Ovary (tissue), 9 donors: Measurements from ENCODE around the gene SPAG4. TPM values are rescaled to one million over a fixed set of nuclear protein-coding genes. Genes with fewer than 3 reads are reported as not detected.

Experiments used
- DNase-seq, 5 donors: peaks; one replicate each; pipeline ENCODE4 v3.0.0-alpha.2; 2019 to 2020
- H3K27ac ChIP-seq, 2 donors: fragments of 200-600 bp; one replicate each; pipeline versions ENCODE4 v1.5.1 to v1.8.0; 2019 to 2022
- H3K27me3 ChIP-seq: fragments of 200-600 bp; one replicate; pipeline ENCODE4 v1.8.0; 2022
- H3K36me3 ChIP-seq: fragments of 200-600 bp; sonication (generic); one replicate; pipeline ENCODE4 v1.5.1; 2019
- H3K4me1 ChIP-seq: one replicate; pipeline ENCODE4 v1.8.1; 2013; ENCODE audit warnings: mild to moderate bottlenecking, moderate library complexity; ENCODE audit not compliant: insufficient read depth
- H3K4me3 ChIP-seq: fragments of 200-600 bp; sonication (generic); one replicate; pipeline ENCODE4 v1.5.1; 2017
- H3K9me3 ChIP-seq, 2 donors: fragments of 200-600 bp in 1 of 2; sonication (generic) in 1 of 2; one replicate each; pipeline versions ENCODE4 v1.5.1 to v1.8.1; 2013 to 2019; ENCODE audit warnings: mild to moderate bottlenecking in 1 of 2, moderate library complexity in 1 of 2
- EP300 ChIP-seq: sonication (generic); formaldehyde crosslinking; IDR thresholded peaks from one replicate; pipeline ENCODE4 v1.6.1; 2017; ENCODE audit warnings: antibody characterized with exemption
- POLR2A ChIP-seq: fragments of 450-650 bp; IDR thresholded peaks from one replicate; pipeline ENCODE4 v1.6.1; 2017; ENCODE audit warnings: antibody characterized with exemption, mild to moderate bottlenecking, moderate library complexity
- WGBS, 3 donors: extraction: QIAGEN DNeasy Blood & Tissue Kit in 1 of 3; methylation state at CpG; one replicate each; pipeline versions ENCODE4 v1.1.5 to v1.1.7; 2013 to 2017; 5-methylcytosine and 5-hydroxymethylcytosine counted together
- intact Hi-C, 4 donors: fragments of 100-400 bp; cut with DNase I; formaldehyde crosslinking; loops; one replicate each; pipeline versions ENCODE4 v1.11.0 to v1.15.1; 2022 to 2023
- polyA plus RNA-seq, 2 donors: library from polyadenylated mRNA; stranded (reverse); fragments of 200-250 nt in 1 of 2; fragments of 350-450 nt in 1 of 2; fragmentation: Illumina TruSeq in 1 of 2; extraction: RNeasy Lipid Tissue Mini Kit (QIAGEN cat#74804) in 1 of 2; gene quantifications; one replicate each; pipeline ENCODE4 v1.2.3, GENCODE V29; 2013 to 2014
- total RNA-seq, 7 donors: library from RNA; depleted of rRNA in 2 of 7; stranded (reverse); fragments of >200 nt in 2 of 7; fragmentation: NEBNext Ultra II Directional in 3 of 7; extraction: Animal tissue kit (Norgen Biotek cat#: 25700) in 3 of 7; gene quantifications; one replicate each; pipeline versions ENCODE4 v1.1.0 to v1.2.4, GENCODE V29; 2016 to 2023
- TF ChIP-seq, protein P1 (sequence below), 3 donors: fragments of 450-650 bp in 2 of 3; fragments of 200-600 bp in 1 of 3; IDR thresholded peaks; one replicate each; pipeline versions ENCODE4 v1.5.1 to v1.8.0; 2016 to 2022; ENCODE audit warnings: antibody characterized with exemption in 3 of 3, mild to moderate bottlenecking in 1 of 3
- donor health status: DM: no; HTN: no; CAD: no; lungs with moderate emphysema.
- donor health status: DM: no; HTN: no; CAD: no.
- donor health status: Bipolar disorder and iron deficiency.
- donor health status: DM: yes; HTN: yes; CAD: no.
- donor health status: DM: no; HTN: no; CAD: no.
- donor health status: DM: yes; HTN: yes; CAD: no.

SPAG4 gene
- total and polyA plus RNA-seq, 9 donors = 1.00 to 12.8 (median 9.6) TPM

DNA sequence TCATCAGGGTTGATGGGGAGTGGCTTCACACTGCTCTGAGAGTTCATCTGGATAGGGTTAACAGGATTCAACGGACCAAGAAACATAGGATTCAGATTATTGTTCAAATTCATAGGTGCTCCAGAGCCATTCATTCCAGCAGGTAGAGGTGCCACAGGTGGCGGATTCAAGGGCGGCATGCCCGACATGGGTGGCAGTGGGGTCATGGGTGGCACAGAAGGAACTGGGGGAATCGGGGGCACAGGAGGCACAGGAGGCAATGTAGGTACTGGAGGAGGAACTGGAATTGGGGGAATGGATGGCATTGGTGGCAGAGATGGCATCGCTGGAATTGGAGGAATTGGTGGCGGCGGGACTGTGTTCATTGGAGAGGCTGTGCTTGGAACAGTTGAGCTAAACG, 38.8 kb downstream of the SPAG4 start:
- H3K4me3 ChIP-seq = no peak overlapping the region
- WGBS, 3 donors = 86 to 94% (median 94%) methylated on average over 9 of the region's 9 CpGs
- no peaks in the 10 kb centered on the region for H3K9me3 ChIP-seq
- peaks cover 7% of the 10 kb centered on the region for H3K4me1 ChIP-seq
- H3K27ac ChIP-seq = no peak overlapping the region
- DNase-seq = no peak
- no peak for TF ChIP-seq POLR2A
- TF ChIP-seq EP300 = no peak
- TF ChIP-seq, protein P1, sequence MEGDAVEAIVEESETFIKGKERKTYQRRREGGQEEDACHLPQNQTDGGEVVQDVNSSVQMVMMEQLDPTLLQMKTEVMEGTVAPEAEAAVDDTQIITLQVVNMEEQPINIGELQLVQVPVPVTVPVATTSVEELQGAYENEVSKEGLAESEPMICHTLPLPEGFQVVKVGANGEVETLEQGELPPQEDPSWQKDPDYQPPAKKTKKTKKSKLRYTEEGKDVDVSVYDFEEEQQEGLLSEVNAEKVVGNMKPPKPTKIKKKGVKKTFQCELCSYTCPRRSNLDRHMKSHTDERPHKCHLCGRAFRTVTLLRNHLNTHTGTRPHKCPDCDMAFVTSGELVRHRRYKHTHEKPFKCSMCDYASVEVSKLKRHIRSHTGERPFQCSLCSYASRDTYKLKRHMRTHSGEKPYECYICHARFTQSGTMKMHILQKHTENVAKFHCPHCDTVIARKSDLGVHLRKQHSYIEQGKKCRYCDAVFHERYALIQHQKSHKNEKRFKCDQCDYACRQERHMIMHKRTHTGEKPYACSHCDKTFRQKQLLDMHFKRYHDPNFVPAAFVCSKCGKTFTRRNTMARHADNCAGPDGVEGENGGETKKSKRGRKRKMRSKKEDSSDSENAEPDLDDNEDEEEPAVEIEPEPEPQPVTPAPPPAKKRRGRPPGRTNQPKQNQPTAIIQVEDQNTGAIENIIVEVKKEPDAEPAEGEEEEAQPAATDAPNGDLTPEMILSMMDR (IDR thresholded peaks at IDR 0.05) = no peak
- intact Hi-C loops = no loop called here
- H3K36me3 ChIP-seq = no peaks in the 10 kb centered on the region
- no peaks in the 10 kb centered on the region for H3K27me3 ChIP-seq

DNA sequence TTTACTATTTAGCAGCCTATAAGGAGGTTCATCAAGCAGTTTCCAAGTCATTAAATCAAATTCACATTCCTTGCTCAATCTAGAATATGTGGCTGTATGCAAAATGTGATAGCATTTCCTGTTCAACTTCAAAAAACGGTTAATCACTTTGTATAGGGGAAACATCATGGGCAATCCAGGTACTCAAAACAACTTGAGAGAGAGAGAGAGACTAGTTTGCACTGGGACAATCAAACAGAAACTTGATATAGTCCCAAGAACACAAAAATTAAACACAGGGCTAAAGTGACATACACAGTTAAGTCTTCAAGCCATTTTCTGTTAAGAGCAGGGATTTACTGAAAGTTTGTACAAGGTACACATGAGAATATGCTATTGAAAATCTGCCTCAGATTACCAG, 41.6 kb downstream of the SPAG4 start:
- H3K27me3 ChIP-seq = no peaks in the 10 kb centered on the region
- H3K36me3 ChIP-seq = no peaks in the 10 kb centered on the region
- peaks cover 12% of the 10 kb centered on the region for H3K4me1 ChIP-seq
- intact Hi-C loops = no loop called here
- no peak overlapping the region for H3K4me3 ChIP-seq
- DNase-seq = no peak
- TF ChIP-seq, protein P1 (IDR thresholded peaks at IDR 0.05) = no peak
- TF ChIP-seq EP300 (no peak), POLR2A (no peak)
- no peaks in the 10 kb centered on the region for H3K9me3 ChIP-seq
- H3K27ac ChIP-seq = no peak overlapping the region
- WGBS, 3 donors = 25 to 37% (median 33%) methylated on average over 1 of the region's 1 CpG

DNA sequence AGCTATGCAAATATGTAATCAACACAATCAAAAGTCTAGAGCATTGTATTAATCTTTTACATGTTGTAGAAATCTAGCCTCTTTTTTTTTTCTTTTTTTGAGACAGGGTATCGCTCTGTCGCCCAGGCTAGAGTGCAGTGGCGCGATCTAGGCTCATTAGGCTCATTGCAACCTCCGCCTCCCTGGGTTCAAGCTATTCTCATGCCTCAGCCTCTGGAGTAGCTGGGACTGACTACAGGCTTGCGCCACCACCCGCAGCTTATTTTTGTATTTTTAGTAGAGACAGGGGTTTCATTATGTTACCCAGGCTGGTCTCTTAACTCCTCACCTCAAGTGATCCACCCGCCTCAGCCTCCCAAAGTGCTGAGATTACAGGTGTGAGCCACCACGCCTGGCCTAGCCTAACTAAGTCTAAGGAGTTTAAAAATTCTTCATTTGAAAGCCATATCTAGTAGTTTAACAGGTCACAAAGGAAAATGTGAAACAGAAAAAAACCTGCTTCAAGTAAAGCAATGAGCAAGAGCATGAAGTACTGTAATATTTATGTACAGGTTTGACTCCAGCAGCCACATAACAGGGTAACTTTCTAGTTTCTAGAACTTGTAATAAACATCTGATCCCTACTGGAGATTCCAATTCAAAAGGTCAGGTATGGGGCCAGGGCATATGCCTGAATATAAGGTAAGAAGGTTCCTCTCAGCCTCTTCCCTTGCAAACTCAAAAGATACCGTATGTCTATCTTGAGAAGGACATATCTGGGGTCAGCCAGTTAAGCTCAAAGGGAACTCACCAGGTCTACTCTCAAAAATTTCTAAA, 44.7 kb downstream of the SPAG4 start:
- intact Hi-C loops = loop anchor here in 1 of 4 donors (5.0 kb wide), 1 partner anchor 43 kb away; the partner anchor contains the start of gene SPAG4
- DNase-seq = no peak
- Histone ChIP-seq H3K36me3 (no peaks in the 10 kb centered on the region), H3K27me3 (no peaks in the 10 kb centered on the region), H3K4me3 (no peak overlapping the region), H3K27ac (no peak overlapping the region), H3K4me1 (peaks cover 13% of the 10 kb centered on the region), H3K9me3 (no peaks in the 10 kb centered on the region)
- WGBS, 3 donors = 86 to 94% (median 92%) methylated on average over 10 of the region's 10 CpGs
- TF ChIP-seq POLR2A = no peak
- no peak for TF ChIP-seq EP300
- TF ChIP-seq, protein P1 (IDR thresholded peaks at IDR 0.05) = no peak

DNA sequence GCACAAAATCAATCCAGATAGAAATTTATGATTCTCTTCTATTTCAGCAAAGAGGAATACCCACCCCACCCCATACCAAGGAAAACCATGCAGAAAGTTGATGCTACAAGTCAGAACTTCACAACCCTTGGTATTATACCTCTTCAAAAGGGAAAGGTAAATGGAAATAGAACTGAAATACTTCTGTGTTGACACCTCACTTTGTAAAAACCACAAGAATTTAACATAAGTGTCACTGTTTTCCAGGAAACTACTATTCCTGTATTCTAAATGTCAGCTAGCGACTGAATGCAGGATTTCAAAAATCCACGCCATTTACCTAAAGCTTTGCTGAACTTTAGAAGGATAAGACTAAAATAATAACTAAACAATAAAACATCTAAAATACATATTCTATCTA, 45.4 kb downstream of the SPAG4 start:
- Histone ChIP-seq H3K4me3 (no peak overlapping the region), H3K36me3 (no peaks in the 10 kb centered on the region), H3K4me1 (peaks cover 13% of the 10 kb centered on the region), H3K9me3 (no peaks in the 10 kb centered on the region), H3K27ac (no peak overlapping the region), H3K27me3 (no peaks in the 10 kb centered on the region)
- WGBS, 3 donors = 85 to 90% (median 88%) methylated on average over 2 of the region's 2 CpGs
- no peak for DNase-seq
- intact Hi-C loops = loop anchor here in 1 of 4 donors (5.0 kb wide), 1 partner anchor 44 kb away; the partner anchor contains the start of gene SPAG4
- TF ChIP-seq EP300 (no peak), POLR2A (no peak)
- TF ChIP-seq, protein P1 (IDR thresholded peaks at IDR 0.05) = no peak
